AG09319 (cell line): Measurements from ENCODE around the gene MIEN1.

Experiments
- DNase-seq: peaks from one replicate; pipeline ENCODE4 v3.0.0-alpha.2; 2010; ENCODE audit warnings: low read depth; ENCODE audit errors: extremely low read depth
- CTCF ChIP-seq: IDR thresholded peaks from 2 replicates; pipeline ENCODE4 v1.5.1; 2011; ENCODE audit warnings: low read depth, mild to moderate bottlenecking, inconsistent platforms, low read length, moderate library complexity

Gene MIEN1

GRCh38 chr17:39684369-39685192, 45.8 kb downstream of the MIEN1 start:
- TF ChIP-seq CTCF = no peak
- no peak for DNase-seq

- TF ChIP-seq CTCF = no peak
Observed at GRCh38 chr17:39683295-39683939, 46.9 kb downstream of the MIEN1 start.

GRCh38 chr17:39679521-39680192, 50.7 kb downstream of the MIEN1 start:
- no peak for TF ChIP-seq CTCF
- DNase-seq = no peak

More at GRCh38 chr17:39683295-39683939, 46.9 kb downstream of the MIEN1 start:
- no peak for DNase-seq
